Umbilical cord (tissue), 2 donors: ENCODE data around the gene PLEKHM3. TPM values are rescaled to one million over a fixed set of nuclear protein-coding genes. Genes with fewer than 3 reads are reported as not detected.
"Not testable (repeated sequence)": the region's sequence is repeated elsewhere in the genome, so short reads cannot be mapped to it uniquely, and the experiment has no call there.

Experiments used
- DNase-seq: peaks from one replicate; pipeline ENCODE4 v3.0.0-alpha.2; 2015; ENCODE audit warnings: low spot score
- total RNA-seq: library from RNA; depleted of rRNA; stranded (reverse); fragments of >200 nt; gene quantifications from one replicate; pipeline ENCODE4 v1.2.3, GENCODE V29; 2014; ENCODE audit warnings: low replicate concordance; ENCODE audit not compliant: insufficient read depth

PLEKHM3 gene
- total RNA-seq, 1 donor from 2014 or later, result 27.0 TPM

- DNase-seq, result no peak
These were observed 196.8 kb downstream of the PLEKHM3 start for GRCh38 chr2:207828361-207829057.

GRCh38 chr2:207825978-207826377 is 199.3 kb downstream of the PLEKHM3 start:
- DNase-seq, result peak; percentile 34

- no peak for DNase-seq
These were observed 200.0 kb downstream of the PLEKHM3 start for GRCh38 chr2:207825045-207825954.

GRCh38 chr2:207823865-207824264 is 201.5 kb downstream of the PLEKHM3 start:
- DNase-seq, result no peak

GRCh38 chr2:207819839-207820784 is 205.2 kb downstream of the PLEKHM3 start:
- DNase-seq, result no peak

GRCh38 chr2:207819021-207819797 is 206.1 kb downstream of the PLEKHM3 start:
- DNase-seq, result no peak

- DNase-seq, result no peak
These were observed 208.8 kb downstream of the PLEKHM3 start for GRCh38 chr2:207816546-207816945.

GRCh38 chr2:207815254-207815653 is 210.1 kb downstream of the PLEKHM3 start:
- no peak for DNase-seq

GRCh38 chr2:207813942-207814341 is 211.4 kb downstream of the PLEKHM3 start:
- no peak for DNase-seq

- no peak for DNase-seq
These were observed 212.0 kb downstream of the PLEKHM3 start for GRCh38 chr2:207813221-207813916.

- DNase-seq, result no peak
These were observed 212.6 kb downstream of the PLEKHM3 start for GRCh38 chr2:207812726-207813080.

GRCh38 chr2:207812058-207812725 is 213.1 kb downstream of the PLEKHM3 start:
- no peak for DNase-seq

GRCh38 chr2:207811658-207812057 is 213.7 kb downstream of the PLEKHM3 start:
- not testable (repeated sequence) for DNase-seq

GRCh38 chr2:207810200-207810788 is 215.0 kb downstream of the PLEKHM3 start:
- no peak for DNase-seq

- no peak for DNase-seq
These were observed 217.2 kb downstream of the PLEKHM3 start for GRCh38 chr2:207808119-207808518.

GRCh38 chr2:207807516-207807915 is 217.8 kb downstream of the PLEKHM3 start:
- DNase-seq, result no peak

GRCh38 chr2:207805566-207806226 is 219.6 kb downstream of the PLEKHM3 start:
- no peak for DNase-seq

GRCh38 chr2:207802650-207803049 is 222.7 kb downstream of the PLEKHM3 start:
- no peak for DNase-seq

- DNase-seq, result no peak
These were observed 224.1 kb downstream of the PLEKHM3 start for GRCh38 chr2:207801259-207801658.
